ENCODE measurements around the gene UMODL1.
"Not testable (repeated sequence)": the region's sequence is repeated elsewhere in the genome, so short reads cannot be mapped to it uniquely, and the experiment has no call there.

Gene UMODL1

DNA sequence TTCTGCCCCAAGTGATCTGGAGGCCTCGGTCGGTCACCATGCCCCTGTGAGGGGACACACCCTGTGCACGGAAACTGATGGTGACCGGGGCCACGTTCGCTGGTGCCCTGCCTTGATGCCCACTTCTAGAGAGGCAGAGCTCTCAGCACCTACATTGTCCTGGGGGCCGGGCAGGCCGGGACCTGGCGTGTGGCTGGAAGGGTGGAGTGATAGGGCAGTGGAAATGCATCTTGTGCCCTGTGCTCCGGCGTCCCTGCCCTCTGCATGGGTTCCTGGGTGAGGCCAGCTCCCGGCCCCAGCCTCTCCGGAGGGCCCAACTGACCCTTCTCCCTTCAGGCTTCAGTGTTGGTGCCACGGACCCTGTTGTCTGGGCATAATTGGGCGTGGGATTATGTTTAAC is 11.0 kb upstream of the UMODL1 start:
- DNase-seq = no peak

GRCh38 chr21:42061195-42061985 is 9.7 kb upstream of the UMODL1 start:
- peak; percentile 23 for DNase-seq

GRCh38 chr21:42061986-42062235 is 9.2 kb upstream of the UMODL1 start:
- DNase-seq = no peak

- peak; percentile 85 for DNase-seq
Measured at GRCh38 chr21:42062236-42063022, 8.7 kb upstream of the UMODL1 start.

- peak; percentile 11 for DNase-seq
Measured at GRCh38 chr21:42063191-42063570, 7.9 kb upstream of the UMODL1 start.

GRCh38 chr21:42063571-42064521 is 7.3 kb upstream of the UMODL1 start:
- peak; percentile 4 for DNase-seq

DNA sequence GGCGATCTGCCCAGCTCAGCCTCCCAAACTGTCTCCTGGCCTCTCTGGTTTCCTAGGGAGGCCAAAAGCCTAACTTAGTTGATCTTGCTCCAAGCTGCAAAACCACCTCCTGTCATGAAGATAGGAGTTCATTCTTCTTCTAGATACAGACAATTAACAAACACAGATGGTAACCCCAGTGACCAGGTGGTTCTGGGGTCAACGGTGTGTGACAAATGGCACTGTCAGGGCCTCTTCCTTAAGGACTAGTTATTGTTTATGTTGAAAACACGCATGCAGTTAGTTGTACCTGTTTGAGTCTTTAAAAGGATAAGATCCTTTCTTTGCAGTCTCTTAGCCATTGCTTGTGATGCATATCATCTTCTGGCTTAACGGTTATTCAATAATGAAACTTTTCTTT is 4.6 kb upstream of the UMODL1 start:
- DNase-seq = no peak

DNA sequence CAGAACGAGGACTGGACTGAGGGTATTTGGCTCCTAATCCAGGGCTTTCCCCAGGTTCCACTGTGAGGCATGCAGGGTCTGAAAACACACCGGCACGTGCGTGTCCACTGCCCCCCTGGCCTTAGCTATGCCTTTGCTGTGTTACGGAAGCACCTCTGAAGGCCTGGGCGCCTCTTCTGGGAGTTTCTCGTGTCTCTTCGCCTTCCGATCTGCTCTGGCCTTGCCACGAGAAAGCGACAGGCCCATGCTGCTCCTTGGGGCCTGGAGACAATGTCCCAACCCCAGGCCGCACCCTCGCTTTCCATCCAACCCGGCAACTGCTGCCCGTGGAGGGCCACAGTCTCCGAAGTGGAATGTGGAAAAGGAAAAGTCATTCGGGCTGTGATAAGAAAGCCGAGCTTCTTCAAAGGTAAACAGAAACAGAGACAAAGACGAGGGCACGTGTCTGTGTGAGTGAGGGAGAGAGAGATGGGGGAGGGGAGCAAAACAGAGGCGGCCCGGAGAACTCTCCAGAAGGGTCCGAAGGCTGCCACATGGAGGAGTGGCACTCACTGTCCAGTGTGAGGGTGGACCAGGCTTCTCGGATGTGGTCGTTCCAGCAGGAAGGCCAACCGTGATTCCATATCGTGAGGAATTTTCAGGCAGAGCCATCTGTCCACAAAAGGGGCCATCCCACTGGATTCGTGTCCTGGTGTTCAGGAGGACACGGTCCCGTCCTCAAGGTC is 3.4 kb upstream of the UMODL1 start:
- no peak for DNase-seq

DNA sequence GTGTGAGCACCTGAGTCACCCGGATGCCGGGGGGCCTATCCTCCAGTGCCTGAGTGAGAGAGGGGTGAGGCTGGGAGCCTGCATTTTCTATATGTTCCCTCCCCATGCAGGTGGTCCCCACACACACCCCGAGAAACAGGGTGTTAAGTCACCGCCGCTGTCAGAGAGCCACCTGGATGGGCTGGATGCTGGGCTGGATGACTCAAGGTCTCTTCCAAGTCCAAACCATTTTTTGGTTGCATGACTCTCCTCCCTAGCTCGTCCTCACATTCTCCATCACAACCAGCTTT is 2.9 kb upstream of the UMODL1 start:
- DNase-seq = no peak

- no peak for DNase-seq
Measured at GRCh38 chr21:42068592-42068991, 2.5 kb upstream of the UMODL1 start.

- no peak for DNase-seq
Measured at GRCh38 chr21:42069327-42069726, 1.8 kb upstream of the UMODL1 start.

- no peak for DNase-seq
Measured at GRCh38 chr21:42069843-42070242, 1.3 kb upstream of the UMODL1 start.

DNA sequence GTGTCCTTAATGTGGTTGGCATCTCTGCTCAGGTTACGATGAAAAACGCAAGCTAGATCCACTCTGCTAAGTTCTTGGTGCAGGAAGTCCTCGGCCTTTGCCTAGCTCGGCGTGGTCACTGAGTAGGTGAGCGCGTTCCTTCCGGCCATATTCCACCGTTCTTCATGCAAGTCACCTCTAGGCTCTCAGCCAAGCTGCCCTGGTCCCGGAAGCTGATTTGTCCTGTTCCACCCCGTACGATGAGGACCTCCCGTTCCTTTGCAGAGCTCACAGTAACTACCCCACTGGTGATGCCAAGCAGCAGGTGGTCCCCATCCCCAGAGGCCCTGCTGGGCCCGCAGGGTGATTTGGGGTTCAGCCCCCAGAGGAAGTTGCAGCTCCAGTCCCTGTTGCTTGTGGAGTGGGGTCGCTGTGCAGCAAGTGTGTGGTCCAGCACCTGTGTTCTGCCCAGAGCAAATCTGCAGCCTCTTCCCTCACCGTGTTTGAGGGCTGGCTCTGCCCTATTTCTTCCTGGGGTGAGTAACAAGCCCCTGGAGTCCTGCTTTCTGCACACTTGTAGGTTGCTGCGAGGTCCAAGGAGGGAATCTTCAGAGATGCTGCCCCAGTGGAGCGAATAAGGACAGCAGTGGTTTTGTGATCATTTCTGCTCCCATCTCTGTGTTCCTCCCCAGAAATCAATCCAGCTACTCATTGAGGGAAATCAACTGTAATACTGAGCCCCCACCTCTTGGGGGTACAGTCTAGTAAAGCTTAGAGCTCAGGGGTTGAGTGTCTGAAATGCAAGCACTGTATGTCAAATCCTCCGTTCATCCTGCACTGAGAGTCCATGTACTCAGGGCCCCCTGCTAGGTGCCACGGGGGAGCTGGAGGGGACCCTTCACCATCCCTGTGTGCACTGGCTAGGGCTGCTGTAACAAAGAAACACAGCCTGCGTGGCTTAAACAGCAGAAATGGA is 2.3 kb downstream of the UMODL1 start:
- DNase-seq = no peak

GRCh38 chr21:42075686-42076471 is 4.8 kb downstream of the UMODL1 start:
- no peak for DNase-seq

DNA sequence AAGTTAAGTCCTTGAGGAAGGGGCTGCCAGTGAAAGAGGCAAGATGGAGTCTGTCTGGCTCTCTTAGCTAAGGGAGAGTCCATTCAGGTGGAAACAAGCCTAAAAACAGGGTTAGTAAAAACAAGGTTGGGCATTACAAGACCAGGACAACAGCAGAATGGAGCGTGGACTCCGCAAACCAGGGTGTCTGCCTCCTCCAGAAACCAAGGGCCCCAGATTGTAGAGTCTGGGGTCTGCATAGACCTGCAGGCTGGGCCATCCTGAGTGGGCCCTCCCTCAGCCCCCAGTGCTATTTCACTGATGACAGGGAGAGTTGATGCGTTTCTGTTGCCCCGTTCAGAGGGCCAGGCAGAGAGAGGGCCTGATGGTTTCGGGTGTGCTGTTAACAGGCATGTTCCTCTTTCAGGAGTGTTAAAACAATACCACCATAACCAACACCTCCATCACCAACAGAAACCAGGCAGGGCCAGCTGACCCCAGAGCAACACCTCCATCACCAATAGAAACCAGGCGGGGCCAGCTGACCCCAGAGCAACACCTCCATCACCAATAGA is 6.6 kb downstream of the UMODL1 start:
- DNase-seq = not testable (repeated sequence)

DNA sequence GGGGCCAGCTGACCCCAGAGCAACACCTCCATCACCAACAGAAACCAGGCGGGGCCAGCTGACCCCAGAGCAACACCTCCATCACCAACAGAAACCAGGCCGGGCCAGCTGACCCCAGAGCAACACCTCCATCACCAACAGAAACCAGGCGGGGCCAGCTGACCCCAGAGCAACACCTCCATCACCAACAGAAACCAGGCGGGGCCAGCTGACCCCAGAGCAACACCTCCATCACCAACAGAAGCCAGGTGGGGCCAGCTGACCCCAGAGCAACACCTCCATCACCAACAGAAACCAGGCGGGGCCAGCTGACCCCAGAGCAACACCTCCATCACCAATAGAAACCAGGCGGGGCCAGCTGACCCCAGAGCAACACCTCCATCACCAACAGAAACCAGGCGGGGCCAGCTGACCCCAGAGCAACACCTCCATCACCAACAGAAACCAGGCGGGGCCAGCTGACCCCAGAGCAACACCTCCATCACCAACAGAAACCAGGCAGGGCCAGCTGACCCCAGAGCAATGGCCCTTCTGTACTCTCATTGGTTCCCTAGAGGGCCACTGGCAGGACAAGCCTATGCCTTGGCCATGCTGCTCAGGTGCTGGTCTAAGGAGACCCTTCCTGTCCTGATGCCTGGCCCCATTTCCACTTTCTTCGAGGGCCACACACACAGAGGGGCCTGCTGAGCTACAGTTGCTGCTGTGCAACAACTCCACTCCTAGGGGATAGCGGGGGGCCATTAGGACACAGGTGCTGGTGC is 7.3 kb downstream of the UMODL1 start:
- DNase-seq = not testable (repeated sequence)

DNA sequence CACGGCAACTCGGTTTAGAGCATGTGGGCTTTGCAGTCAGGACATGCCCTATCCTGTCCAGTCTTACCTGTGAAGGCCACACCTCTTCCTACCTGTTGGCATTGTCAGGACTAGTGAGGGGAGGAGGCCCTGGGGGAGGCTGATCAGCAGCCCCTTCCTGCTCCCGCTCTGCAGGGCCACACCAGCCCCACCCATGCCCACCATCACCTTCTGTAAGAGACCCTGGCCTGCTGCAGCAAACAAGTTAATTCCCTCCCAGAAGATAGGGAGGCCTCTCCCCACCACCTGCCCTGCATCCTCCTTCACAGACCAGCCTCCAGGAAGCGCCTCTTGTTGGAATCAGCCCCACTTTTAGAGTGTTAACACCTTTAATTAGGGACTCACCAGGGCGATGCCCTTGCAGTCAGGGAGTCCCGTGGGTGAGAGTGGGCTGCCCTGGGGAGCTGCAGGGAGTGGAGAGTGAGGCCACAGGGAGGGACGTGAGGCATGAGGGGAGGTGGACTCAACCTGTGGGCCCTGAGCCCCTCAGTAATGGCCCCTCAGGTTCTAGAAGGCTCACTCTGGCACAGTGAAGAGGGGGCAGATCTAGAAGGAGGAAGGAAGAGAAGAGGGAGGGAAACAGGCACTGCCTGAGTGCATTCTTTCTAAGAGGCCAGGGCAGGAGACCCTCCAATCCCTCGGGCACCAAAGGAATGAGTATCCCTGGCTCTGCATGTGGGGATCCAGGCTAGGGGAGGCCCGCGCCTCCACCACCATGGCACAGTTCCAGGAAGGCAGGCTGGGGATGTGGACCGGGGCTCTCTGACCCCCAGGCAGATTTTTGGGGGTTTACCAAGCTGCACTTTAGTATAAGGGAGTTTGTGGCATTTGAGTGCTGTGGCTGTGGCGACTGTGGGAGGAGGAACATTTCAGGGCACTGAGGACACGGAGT is 8.2 kb downstream of the UMODL1 start:
- no peak for DNase-seq

- no peak for DNase-seq
Measured at GRCh38 chr21:42079939-42080787, 9.0 kb downstream of the UMODL1 start.

Measured in hematopoietic multipotent progenitor cell treated with erythropoietin and hydrocortisone succinate and interleukin-3 and kit ligand, for 8 days (in vitro differentiated cells).